Measurements from ENCODE around the gene RAMP3.

DNA sequence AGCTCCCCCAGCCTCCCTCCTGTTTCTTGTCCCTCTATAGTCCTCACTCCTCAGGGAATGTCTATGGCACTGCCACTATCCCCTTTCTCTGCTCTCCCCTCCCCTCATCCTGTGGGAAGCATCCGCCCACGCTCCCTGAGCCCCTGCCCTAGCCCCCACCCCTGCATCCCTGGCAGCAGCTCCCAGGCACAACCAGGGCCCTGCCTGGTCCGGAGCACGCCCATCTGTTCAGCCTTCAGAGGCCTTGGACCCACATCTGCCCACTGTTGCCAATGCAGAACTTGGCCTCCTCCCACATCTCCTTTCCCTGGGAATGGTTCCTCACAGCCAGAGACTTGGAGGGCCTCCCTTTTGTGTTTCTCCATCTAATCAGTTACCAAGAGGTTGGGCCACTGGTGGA is 25.7 kb upstream of the RAMP3 start:
- TF ChIP-seq, protein P1, sequence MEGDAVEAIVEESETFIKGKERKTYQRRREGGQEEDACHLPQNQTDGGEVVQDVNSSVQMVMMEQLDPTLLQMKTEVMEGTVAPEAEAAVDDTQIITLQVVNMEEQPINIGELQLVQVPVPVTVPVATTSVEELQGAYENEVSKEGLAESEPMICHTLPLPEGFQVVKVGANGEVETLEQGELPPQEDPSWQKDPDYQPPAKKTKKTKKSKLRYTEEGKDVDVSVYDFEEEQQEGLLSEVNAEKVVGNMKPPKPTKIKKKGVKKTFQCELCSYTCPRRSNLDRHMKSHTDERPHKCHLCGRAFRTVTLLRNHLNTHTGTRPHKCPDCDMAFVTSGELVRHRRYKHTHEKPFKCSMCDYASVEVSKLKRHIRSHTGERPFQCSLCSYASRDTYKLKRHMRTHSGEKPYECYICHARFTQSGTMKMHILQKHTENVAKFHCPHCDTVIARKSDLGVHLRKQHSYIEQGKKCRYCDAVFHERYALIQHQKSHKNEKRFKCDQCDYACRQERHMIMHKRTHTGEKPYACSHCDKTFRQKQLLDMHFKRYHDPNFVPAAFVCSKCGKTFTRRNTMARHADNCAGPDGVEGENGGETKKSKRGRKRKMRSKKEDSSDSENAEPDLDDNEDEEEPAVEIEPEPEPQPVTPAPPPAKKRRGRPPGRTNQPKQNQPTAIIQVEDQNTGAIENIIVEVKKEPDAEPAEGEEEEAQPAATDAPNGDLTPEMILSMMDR (conservative IDR thresholded peaks at IDR 0.05): no peak
- no peak for TF ChIP-seq EZH2 (IDR thresholded peaks at IDR 0.05; ENCODE audit: low read depth)
